ENCODE results near the gene TBC1D14.

Gene TBC1D14

DNA sequence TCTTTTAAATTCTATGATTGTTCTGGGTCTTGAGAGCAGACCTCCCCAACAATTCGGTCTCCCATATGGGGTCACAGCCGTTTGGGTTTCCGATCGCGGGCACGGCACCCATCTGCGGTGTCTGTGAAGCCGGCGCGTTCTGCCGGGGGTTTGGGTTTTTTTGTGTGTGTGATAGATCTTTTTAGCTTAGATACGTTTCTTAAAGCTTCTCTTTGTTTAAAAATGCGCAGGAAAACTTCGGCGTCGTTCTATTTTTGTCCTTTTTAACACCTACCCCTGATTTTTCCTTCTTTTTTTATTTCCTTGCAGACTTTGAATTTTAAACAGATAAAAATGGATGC, 34.2 kb downstream of the TBC1D14 start:
- no peak for TF ChIP-seq SIN3A (IDR thresholded peaks at IDR 0.05; ENCODE audit: borderline replicate concordance, insufficient read depth, low read length)
- TF ChIP-seq POLR2AphosphoS5 (IDR thresholded peaks at IDR 0.05; ENCODE audit: low read depth, low read length), result no peak
- no peak for TF ChIP-seq FOXP2 (optimal IDR thresholded peaks at IDR 0.05; ENCODE audit: borderline replicate concordance, extremely low read depth, extremely low read length, insufficient read depth)
- TF ChIP-seq, protein P1, sequence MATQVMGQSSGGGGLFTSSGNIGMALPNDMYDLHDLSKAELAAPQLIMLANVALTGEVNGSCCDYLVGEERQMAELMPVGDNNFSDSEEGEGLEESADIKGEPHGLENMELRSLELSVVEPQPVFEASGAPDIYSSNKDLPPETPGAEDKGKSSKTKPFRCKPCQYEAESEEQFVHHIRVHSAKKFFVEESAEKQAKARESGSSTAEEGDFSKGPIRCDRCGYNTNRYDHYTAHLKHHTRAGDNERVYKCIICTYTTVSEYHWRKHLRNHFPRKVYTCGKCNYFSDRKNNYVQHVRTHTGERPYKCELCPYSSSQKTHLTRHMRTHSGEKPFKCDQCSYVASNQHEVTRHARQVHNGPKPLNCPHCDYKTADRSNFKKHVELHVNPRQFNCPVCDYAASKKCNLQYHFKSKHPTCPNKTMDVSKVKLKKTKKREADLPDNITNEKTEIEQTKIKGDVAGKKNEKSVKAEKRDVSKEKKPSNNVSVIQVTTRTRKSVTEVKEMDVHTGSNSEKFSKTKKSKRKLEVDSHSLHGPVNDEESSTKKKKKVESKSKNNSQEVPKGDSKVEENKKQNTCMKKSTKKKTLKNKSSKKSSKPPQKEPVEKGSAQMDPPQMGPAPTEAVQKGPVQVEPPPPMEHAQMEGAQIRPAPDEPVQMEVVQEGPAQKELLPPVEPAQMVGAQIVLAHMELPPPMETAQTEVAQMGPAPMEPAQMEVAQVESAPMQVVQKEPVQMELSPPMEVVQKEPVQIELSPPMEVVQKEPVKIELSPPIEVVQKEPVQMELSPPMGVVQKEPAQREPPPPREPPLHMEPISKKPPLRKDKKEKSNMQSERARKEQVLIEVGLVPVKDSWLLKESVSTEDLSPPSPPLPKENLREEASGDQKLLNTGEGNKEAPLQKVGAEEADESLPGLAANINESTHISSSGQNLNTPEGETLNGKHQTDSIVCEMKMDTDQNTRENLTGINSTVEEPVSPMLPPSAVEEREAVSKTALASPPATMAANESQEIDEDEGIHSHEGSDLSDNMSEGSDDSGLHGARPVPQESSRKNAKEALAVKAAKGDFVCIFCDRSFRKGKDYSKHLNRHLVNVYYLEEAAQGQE (IDR thresholded peaks at IDR 0.05; ENCODE audit: insufficient read depth in 1 of 2, low read depth in 2 of 2, low read length in 2 of 2), result no peak
- no peak for TF ChIP-seq TAF1 (IDR thresholded peaks at IDR 0.05; ENCODE audit: borderline replicate concordance, insufficient read depth, low read length)

DNA sequence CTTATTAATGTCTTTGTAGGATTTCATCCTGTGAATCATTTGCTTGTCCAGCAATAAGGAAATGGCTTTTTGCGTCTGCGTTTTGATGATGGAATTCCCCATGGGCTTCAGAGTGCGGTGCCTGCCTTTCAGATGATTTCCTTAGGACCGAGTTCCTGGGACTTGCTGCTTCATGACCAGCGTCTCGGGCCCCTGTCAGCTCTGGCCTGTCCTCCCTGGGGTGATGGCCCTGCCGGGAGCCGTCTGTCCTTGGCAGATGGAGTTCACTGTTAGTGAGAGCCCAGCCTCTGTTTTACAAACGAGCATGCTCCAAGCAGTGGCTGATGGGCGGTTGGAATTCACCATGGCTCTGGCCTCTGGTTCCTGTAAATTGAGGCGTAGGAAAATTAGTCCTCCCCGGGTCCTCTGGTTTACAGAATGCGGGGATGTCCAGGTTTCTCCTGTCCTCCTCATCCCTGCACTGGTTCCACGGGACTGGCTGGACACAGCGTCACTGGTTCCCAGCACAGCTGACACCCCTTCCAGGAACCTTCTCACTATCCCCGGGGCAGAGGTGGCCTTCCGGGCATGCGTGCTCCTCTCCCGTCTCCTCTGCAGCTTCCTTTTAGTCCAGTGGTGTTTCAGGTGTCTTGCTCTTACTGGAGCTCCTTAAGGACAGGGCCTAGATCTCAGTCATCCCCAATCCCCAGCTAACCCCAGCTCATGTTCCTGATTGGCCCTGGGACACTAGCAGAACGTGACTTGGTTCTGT, 34.9 kb downstream of the TBC1D14 start:
- TF ChIP-seq FOXP2 (optimal IDR thresholded peaks at IDR 0.05; ENCODE audit: borderline replicate concordance, extremely low read depth, extremely low read length, insufficient read depth) (no peak), POLR2AphosphoS5 (IDR thresholded peaks at IDR 0.05; ENCODE audit: low read depth, low read length) (no peak), SIN3A (IDR thresholded peaks at IDR 0.05; ENCODE audit: borderline replicate concordance, insufficient read depth, low read length) (no peak), TAF1 (IDR thresholded peaks at IDR 0.05; ENCODE audit: borderline replicate concordance, insufficient read depth, low read length) (no peak)
- TF ChIP-seq, protein P1 (IDR thresholded peaks at IDR 0.05; ENCODE audit: insufficient read depth in 1 of 2, low read depth in 2 of 2, low read length in 2 of 2), result no peak

DNA sequence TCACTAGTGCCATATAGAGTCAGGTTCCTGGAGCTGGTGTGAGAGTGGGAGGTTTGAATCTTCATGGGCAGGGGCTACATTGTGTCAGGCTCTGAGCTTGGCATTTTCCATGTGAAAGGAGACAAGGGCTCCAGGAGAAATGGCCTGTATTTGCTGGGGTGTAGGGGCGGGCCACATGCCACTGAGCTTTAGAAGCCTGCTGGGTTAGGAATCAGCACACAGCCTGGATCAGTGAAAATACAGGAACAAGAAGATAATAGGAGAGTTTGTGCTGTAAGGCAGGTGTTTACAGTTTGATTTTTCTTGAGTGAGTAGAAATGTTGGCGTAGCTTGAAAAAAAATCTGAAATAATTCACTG, 35.4 kb downstream of the TBC1D14 start:
- TF ChIP-seq FOXP2 (optimal IDR thresholded peaks at IDR 0.05; ENCODE audit: borderline replicate concordance, extremely low read depth, extremely low read length, insufficient read depth), result no peak
- no peak for TF ChIP-seq SIN3A (IDR thresholded peaks at IDR 0.05; ENCODE audit: borderline replicate concordance, insufficient read depth, low read length)
- TF ChIP-seq, protein P1 (IDR thresholded peaks at IDR 0.05; ENCODE audit: insufficient read depth in 1 of 2, low read depth in 2 of 2, low read length in 2 of 2), result no peak
- TF ChIP-seq POLR2AphosphoS5 (IDR thresholded peaks at IDR 0.05; ENCODE audit: low read depth, low read length), result no peak
- no peak for TF ChIP-seq TAF1 (IDR thresholded peaks at IDR 0.05; ENCODE audit: borderline replicate concordance, insufficient read depth, low read length)

DNA sequence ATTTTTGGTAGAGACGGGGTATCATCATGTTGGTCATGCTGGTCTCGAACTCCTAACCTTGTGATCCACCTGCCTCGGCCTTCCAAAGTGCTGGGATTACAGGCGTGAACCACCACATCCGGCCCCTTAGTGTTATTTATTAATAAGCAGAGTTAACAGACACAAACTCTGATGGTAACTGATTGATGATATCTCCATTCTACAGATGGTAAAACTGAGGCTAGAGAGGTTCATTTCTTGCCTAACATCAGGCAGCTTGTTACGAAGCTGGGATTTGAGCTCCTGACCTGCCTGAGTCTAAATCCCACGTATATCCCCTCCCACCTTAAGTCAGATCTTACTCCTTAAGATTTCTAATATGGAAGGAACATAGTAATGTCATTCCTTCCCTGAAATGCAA, 36.9 kb downstream of the TBC1D14 start:
- TF ChIP-seq FOXP2 (optimal IDR thresholded peaks at IDR 0.05; ENCODE audit: borderline replicate concordance, extremely low read depth, extremely low read length, insufficient read depth), result no peak
- TF ChIP-seq POLR2AphosphoS5 (IDR thresholded peaks at IDR 0.05; ENCODE audit: low read depth, low read length), result no peak
- no peak for TF ChIP-seq TAF1 (IDR thresholded peaks at IDR 0.05; ENCODE audit: borderline replicate concordance, insufficient read depth, low read length)
- TF ChIP-seq SIN3A (IDR thresholded peaks at IDR 0.05; ENCODE audit: borderline replicate concordance, insufficient read depth, low read length), result no peak
- TF ChIP-seq, protein P1 (IDR thresholded peaks at IDR 0.05; ENCODE audit: insufficient read depth in 1 of 2, low read depth in 2 of 2, low read length in 2 of 2), result no peak

Measured in PFSK-1 (cell line).